Progenitor cell of endocrine pancreas (in vitro differentiated cells): ENCODE data around the gene TIAM2. TPM values are rescaled to one million over a fixed set of nuclear protein-coding genes. Genes with fewer than 3 reads are reported as not detected.
A peak's percentile ranks its signal among the peaks of the same experiment; 100 is the strongest.

Experiments used
- DNase-seq: peaks from one replicate; pipeline ENCODE4 v3.0.0; 2021; ENCODE audit warnings: low spot score; ENCODE audit not compliant: unreplicated experiment
- H3K27ac Mint-ChIP-seq: 2 replicates; pipeline ENCODE4 v1.8.0; 2021; ENCODE audit warnings: mild to moderate bottlenecking, moderate library complexity, mixed read lengths
- H3K27me3 Mint-ChIP-seq: 2 replicates; pipeline ENCODE4 v1.8.0; 2021; ENCODE audit warnings: mixed read lengths
- H3K36me3 Mint-ChIP-seq: 2 replicates; pipeline ENCODE4 v1.8.0; 2022; ENCODE audit warnings: mixed read lengths; ENCODE audit not compliant: insufficient read depth
- H3K4me1 Mint-ChIP-seq: 2 replicates; pipeline ENCODE4 v1.8.0; 2021; ENCODE audit warnings: low read depth, mixed read lengths
- H3K4me3 Mint-ChIP-seq: 2 replicates; pipeline ENCODE4 v1.8.0; 2021; ENCODE audit warnings: low read depth, mild to moderate bottlenecking, moderate library complexity, mixed read lengths
- H3K9me3 Mint-ChIP-seq: 2 replicates; pipeline ENCODE4 v1.8.0; 2021; ENCODE audit warnings: low read depth, mixed read lengths
- total RNA-seq: library from RNA; stranded (reverse); gene quantifications from 2 replicates; pipeline ENCODE4 v1.2.1, GENCODE V29; 2021
- TF ChIP-seq, protein P1 (sequence below): fragments of 200-600 bp; sonication (generic); IDR thresholded peaks from one replicate; pipeline ENCODE4 v1.5.0; 2021; ENCODE audit warnings: antibody characterized with exemption, mild to moderate bottlenecking; ENCODE audit not compliant: unreplicated experiment

The TIAM2 gene
- total RNA-seq, 1 donor from 2014 or later: 14.3 TPM

DNA sequence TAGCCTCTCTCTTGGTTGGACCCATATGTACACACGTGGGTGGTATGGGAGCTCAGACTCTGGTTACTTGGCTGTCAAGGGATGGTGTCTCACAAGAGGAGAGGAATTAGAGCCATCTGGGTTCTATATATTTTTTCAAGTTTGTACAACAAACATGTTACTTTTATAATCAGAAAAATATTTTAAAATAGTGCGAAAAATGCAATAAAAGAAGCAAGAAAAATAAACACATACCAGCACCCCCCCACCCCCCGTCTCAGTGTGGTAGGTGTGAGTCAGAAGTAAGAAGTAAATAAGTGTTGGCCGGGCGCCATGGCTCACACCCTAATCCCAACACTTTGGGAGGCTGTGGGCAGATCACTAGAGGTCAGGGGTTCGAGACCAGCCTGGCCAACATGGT is 2.1 kb upstream of the TIAM2 start:
- Mint-ChIP-seq H3K27ac (no peak overlapping the region), H3K4me1 (peaks cover 10% of the 10 kb centered on the region), H3K9me3 (peaks cover 3% of the 10 kb centered on the region), H3K27me3 (peaks cover 43% of the 10 kb centered on the region), H3K4me3 (peak overlapping the region; percentile 6), H3K36me3 (peaks cover 4% of the 10 kb centered on the region)
- no peak for DNase-seq
- TF ChIP-seq, protein P1, sequence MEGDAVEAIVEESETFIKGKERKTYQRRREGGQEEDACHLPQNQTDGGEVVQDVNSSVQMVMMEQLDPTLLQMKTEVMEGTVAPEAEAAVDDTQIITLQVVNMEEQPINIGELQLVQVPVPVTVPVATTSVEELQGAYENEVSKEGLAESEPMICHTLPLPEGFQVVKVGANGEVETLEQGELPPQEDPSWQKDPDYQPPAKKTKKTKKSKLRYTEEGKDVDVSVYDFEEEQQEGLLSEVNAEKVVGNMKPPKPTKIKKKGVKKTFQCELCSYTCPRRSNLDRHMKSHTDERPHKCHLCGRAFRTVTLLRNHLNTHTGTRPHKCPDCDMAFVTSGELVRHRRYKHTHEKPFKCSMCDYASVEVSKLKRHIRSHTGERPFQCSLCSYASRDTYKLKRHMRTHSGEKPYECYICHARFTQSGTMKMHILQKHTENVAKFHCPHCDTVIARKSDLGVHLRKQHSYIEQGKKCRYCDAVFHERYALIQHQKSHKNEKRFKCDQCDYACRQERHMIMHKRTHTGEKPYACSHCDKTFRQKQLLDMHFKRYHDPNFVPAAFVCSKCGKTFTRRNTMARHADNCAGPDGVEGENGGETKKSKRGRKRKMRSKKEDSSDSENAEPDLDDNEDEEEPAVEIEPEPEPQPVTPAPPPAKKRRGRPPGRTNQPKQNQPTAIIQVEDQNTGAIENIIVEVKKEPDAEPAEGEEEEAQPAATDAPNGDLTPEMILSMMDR: no peak

DNA sequence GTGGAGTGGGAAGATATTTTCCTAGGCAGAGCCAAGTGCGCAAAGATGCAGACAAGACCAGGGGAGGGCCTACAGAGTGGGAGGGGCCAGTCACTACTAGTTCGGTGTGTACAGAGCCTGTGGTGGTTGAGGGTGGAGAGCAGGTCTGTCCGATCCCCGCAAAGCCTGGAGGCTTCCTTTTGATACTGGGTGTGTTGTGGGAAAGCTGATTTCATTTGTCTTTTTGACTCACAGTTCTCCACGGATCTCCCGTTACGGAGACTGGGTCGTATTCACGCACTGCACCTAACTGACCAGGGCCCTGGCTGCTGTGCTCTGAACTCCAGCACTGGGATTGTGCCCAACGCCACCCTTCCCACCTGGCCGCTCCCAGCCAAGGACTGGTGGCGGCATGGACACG is 1.4 kb upstream of the TIAM2 start:
- TF ChIP-seq, protein P1: no peak
- DNase-seq: no peak
- Mint-ChIP-seq H3K36me3 (no peaks in the 10 kb centered on the region), H3K27me3 (peaks cover 46% of the 10 kb centered on the region), H3K4me3 (peak overlapping the region; percentile 55), H3K4me1 (peaks cover 12% of the 10 kb centered on the region), H3K27ac (no peak overlapping the region), H3K9me3 (no peaks in the 10 kb centered on the region)

DNA sequence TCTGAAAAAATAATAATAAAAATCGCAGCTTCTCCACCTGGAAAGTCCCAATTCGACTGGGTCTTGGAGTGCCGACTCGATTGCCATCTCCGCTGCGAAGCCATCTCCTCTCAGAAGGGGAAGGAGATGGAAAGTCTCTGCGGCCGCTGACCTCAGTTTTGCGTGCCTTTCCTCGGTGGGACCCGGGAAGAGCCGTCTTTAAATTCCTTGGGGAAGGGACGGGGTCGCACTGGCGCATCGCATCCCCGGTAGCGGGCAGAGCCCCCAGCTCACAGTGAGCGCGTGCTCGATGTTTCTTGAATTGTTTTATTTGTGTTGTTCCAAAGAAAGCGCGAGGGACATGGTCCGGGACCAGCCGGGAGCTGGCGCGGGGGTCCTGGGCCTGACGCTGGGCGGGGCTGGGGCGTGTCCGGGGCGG is 270 bp upstream of the TIAM2 start:
- peaks cover 46% of the 10 kb centered on the region for H3K27me3 Mint-ChIP-seq
- no peak for DNase-seq
- H3K9me3 Mint-ChIP-seq: no peaks in the 10 kb centered on the region
- peaks cover 12% of the 10 kb centered on the region for H3K4me1 Mint-ChIP-seq
- H3K27ac Mint-ChIP-seq: no peak overlapping the region
- H3K36me3 Mint-ChIP-seq: no peaks in the 10 kb centered on the region
- TF ChIP-seq, protein P1: no peak
- H3K4me3 Mint-ChIP-seq: peak overlapping the region; percentile 76

DNA sequence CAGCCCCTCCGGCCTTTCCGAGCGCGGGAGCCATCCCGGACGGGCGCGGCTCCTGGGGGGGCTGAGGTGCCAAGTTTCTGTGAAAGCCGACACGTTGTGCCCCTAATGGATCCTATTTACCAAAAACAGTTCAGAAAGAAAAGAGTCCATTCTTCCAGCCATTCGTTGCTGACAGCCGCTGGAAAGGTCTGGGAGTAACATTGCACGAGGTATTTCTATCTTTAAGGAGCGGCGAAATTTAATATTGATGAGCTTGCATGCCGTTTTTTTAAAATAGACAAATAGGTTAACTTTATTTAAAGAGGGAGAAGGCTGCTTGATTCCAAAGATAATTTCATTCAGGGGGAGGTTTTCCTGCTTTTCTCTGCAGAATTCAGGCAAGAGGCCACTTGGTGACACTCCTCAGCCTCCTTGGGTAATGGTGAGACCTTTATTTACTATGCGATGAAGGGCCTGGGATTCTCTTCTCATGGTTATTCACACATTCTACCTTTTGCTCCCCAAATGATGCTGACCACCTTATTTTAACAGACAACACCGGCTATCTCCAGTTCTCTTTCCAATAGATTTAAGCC is 988 bp downstream of the TIAM2 start:
- no peak for DNase-seq

DNA sequence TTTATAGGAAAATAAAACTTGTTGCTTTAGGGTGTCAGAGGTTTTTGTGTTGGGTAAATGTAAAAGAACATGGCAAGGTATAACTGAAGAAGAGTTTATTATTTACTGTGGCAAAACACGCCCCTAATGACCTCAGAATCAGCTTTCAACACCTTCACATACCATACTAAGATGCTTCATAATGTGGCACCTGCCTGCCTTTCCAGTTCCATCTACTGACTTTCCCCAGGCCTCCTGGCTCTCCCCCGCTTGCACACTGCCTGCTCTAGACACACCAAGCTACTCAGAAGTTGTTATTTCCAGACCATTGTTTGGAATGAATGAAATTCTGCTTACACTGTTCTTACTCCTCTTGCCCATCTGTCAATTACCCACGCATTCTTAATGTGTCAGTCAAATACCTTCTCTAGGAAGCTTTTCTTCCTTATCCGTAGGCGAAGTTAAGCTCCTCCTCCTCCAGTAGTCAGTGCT is 1.8 kb downstream of the TIAM2 start:
- Mint-ChIP-seq H3K27me3 (peaks cover 39% of the 10 kb centered on the region), H3K9me3 (no peaks in the 10 kb centered on the region), H3K4me1 (peaks cover 12% of the 10 kb centered on the region), H3K4me3 (peak overlapping the region; percentile 34), H3K27ac (no peak overlapping the region), H3K36me3 (no peaks in the 10 kb centered on the region)
- DNase-seq: no peak
- TF ChIP-seq, protein P1: no peak

More for the DNA sequence above, 988 bp downstream of the TIAM2 start:
- peaks cover 12% of the 10 kb centered on the region for H3K4me1 Mint-ChIP-seq
- H3K9me3 Mint-ChIP-seq: no peaks in the 10 kb centered on the region
- peak overlapping the region; percentile 59 for H3K4me3 Mint-ChIP-seq
- TF ChIP-seq, protein P1: no peak
- H3K27me3 Mint-ChIP-seq: peaks cover 41% of the 10 kb centered on the region
- no peaks in the 10 kb centered on the region for H3K36me3 Mint-ChIP-seq
- H3K27ac Mint-ChIP-seq: no peak overlapping the region
